HuH-7.5 (cell line): ENCODE results near the gene SLC66A1.

Source experiments
- DNase-seq: peaks from one replicate; pipeline ENCODE4 v3.0.0; 2011; ENCODE audit warnings: low spot score

Gene SLC66A1

DNA sequence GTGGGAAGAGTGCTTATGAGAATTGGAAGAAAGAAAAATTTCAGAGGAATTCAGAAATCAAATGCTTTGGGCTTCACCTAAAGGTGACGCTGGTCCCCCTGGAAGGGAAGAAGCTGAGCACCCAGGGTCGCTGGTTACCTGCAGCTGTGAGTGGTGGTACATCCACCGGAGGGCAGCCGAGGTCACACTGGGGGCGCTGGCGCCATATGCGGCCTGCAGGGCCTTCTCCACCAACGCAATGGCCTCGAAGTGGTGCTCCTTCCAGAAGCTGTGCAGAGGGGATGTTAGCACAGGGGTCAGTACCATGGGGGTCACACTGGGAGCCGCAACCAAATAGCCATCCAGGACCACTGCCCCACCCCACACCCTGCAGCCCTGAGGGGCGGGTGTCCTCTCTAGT, 6.2 kb upstream of the SLC66A1 start:
- DNase-seq, result no peak

DNA sequence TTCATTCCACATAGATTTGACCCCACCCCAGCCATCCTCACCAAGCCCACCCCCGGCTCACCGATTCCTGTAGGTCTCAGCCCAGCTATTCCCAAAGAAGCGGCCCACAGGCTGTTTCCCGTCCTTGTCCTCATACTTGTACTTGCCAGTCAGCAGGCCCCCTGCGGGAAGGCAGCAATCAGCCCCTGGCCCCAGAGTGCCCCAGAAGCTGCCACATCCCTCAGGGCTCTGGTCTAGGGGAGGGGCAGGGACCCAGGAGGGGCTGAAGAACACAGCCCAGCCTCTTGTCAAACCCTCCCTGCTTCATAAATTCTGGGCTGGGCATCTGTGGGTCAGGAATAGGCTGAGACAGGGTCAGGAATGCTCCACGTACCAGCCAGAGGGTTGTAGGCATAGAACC, 5.2 kb upstream of the SLC66A1 start:
- no peak for DNase-seq

DNA sequence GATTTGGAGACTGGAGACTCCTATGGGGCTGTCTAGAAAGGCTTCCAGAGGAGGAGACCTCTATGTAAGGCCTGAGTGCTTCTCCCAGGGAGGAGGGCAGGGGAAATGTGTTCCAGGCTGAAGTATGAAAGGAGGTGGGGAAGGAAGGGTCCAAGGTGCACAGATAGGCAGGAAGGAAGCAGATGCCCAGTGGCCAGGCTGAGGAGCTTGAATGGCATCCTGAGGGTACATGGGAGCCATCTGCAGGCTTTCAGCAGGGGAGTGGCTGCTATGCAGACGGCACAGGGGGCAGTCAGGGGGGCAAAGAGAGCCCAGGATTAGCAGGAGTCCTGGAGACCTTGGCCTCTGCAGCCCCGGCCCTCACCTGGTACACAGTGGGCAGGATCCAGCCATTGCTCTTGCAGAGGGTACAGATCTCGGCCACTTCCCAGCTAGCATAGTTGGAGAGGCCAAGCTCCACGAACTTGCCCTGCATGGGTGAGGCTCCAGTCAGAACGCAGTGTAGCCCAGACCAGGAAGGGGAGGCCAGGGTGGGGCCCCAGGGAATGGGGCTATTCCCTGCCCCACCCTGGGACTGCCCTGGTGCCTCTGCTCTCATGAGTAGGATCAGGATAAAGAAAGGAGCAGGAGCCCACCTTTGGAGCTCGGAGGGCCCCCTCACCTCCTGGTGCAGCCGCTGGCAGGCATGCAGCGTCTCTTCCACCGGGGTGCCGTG, 4.2 kb upstream of the SLC66A1 start:
- no peak for DNase-seq

DNA sequence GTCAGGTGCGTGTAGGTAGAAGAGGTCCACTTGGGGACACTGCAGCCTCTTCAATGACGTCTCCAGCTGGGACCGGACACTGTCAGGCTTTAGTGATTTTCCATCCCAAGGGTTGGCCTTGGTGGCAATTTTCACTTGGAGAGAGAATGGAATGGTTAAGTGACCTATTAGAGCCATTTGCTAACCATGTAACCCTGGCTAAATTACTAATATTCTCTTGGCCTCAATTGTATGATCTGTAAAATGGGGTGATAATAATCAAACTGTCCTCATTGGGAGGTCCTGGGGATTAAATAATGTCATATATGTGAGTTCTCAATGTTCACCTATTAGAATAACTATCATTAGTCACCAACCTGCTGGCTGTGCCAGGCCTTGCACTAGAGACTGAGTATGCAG, 3.6 kb upstream of the SLC66A1 start:
- no peak for DNase-seq

DNA sequence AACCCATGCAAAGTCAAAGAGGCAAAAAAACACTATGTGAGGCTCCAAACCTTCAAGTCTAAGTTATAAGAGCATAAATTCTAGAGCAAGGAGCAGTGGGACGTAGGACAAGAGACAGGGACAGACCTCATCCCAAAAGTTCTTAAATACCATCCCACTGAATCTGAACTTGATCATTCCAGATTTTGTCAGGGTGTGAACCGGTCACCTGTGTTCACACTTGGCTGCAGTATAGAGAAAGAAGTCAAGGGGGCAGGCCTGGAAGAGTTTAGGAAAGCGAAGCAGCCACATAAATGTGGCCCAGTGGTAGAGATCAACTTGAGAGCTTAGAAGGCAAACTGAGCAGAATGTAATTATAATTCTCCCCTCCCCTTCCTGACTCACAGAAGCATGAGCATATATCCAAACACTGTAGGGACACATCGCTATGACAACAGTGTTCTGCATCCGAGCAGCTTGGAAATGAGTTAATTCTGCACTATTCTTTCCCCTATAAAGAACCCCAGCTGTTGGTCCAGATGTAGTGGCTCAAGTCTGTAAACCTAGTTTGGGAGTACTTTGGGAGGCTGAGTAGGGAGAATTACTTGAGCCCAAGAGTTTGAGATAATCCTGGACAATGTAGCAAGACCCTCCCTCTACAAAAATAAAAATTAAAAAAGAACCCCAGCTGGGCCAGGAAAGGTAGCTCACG, 2.9 kb upstream of the SLC66A1 start:
- DNase-seq, result no peak

DNA sequence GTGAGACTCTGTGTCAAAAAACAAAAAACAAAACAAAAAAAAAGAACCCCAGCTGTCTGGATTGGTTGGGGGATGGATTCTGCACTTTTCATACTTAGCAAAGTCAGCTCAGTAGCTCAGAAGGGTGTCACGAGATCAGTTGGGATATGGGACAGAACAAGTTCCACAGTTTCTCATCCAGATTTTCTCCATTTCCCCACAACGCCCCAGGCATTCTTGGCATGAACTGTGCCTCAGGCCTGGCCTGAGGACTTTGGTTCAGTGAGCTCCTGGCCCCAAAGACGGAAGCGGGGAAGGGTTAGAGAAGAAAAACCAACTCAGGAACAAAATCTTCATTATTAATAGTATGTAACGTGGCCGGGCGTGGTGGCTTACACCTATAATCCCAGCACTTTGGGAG, 2.1 kb upstream of the SLC66A1 start:
- no peak for DNase-seq

DNA sequence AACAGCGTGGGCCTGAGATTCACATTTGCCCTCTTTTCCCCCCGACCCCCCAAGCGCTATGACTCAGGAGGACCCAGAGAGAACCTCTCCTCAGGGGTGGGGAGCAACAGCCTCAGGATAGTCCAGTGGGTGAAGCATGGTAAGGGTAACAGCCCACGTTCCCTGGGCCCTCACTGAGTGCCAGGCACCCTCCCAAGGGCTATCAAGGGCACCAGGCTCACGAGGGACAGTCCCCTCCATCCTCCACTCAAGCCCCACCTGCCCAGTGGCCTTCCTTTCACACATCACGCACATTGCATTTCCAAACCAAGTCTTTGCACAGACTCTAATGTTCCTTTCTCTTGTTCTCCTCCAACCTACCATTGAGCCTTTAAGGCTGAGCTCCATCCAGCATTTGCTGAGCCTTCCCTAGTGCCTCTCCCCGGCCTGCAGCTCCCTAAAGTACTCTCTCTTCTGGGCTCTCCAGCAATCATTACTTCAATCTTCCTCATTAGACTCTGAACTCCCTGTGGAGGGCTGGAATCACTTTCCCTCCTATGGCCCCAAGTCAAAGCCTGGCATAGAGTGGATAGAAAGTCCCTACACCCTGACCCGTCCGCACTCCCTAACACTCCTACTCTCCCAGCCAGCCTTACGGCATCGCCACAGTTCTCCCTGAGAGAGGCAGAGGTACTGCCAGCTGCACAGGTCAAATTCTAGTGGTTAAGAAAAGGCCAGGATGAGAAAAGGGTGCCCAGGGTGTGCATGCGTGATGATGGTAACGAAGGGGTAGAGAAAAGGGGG, 1.2 kb upstream of the SLC66A1 start:
- DNase-seq, result peak; percentile 45

DNA sequence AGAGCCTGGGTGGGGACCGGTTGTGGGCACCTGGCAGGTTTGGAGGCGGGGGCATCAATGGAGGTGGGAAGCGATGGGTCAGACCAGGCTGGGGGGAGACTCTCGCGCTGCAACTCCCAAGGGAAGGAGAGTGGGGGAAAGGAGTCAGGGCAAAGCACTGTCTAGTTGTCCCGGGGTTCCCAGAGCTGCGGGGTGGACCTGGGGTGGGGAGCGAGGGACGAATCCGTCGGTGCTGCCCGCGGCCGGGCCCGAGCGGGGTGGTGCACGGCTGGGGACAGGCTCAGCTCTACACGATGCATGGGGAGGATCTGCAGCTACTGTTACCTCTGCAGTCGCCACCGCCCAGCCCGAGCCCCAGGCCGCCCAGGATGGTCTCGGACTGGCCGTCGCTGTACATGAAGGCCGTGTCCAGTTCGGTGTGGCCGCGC, 609 bp upstream of the SLC66A1 start:
- peak; percentile 46 for DNase-seq

DNA sequence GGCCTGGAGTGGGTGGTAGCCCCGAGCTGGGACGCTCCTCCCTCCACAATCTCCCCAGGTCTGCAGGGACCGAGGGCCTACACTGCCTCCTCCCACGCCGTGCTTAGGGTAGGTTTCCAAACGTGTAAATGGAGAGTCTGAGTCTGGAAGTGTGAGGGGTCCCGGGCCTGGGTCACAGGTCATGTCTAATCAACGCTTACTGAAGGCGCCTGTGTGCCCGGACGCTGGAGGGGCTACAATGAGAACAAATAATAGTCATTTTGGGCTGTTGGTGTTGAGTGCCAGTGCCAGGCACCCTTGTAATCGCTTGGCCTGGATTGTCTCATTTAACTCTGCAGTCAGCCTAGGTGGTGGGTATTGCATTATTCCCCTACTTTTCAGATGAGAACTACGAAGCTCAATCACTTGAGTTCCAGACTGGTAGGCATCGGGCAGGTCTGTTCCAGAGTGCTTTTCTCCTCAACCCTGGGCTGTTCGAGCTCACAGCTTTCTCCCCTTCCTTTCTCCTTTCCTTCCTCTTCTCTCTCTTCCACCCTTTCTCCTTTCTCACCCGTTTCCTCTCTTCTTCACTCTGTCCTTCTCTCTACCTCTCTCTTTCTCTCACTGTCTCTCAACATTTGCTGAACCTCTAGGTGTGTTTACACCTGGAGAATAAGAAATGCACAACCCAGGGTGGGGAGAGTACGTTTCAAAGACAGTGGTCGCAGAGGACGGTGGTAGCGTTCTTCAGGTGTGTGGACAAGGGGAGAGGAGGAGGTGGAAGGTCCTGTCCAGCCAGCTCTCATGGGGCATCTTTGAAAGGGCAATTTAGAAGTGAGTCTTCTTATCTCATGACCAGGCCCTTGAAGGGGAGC, 883 bp downstream of the SLC66A1 start:
- DNase-seq, result no peak

DNA sequence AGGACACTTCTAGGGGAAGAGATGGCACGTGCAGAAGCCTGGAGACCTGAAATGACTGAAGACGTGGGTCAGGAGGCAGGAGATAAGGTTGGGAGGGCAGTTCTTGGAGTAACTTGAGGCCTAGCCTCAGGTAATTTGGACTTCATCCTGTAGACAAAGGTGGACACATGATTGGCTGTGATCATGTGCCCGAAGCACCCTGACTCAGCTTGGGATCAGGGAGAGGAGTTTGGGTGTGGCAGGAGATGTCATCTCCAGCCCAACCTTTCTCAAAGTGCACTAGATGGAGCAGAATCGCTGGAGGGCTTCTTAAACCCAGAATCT, 1.5 kb downstream of the SLC66A1 start:
- DNase-seq, result no peak

DNA sequence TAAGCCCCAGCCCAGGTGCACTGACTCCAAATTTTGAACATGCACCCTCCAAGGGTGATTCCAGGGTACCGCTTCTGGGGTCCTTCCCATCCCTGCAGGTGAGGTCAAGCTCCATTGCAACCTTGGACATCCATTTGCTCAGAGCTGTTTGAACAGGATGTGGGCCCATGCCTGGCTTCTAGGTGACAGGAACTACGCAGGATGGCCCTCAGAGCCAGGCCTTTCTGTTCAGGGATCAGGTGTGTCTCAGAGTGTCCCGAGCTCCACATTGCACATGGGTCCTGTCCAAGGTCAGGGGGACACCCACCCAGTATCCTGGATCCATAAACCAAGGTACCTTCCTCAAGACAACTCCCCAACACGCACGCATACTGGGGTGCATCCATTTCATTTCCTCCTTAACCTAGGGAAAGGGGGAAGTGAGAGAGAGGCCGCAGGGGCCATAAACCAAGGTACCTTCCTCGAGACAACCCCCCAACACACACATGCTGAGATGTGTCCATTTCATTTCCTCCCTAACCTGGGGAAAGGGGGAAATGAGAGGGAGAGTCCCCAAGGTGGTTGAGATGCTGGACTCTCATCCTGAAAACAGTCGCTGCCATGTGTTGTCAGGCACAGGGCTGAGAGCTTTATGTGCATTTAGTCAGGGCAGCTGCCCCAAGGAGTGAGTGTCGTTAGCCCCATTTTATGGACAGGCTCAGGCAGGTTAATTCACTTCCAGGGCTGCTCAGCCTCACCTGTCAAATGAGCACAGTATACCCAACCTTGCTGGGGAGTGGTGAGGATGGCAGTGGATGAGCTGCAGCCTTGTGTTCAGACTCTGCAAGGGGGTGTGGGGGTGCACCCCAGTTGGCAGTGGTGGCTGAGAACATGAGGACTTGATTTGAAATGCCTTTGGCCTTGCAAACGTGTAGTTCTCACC, 2.1 kb downstream of the SLC66A1 start:
- no peak for DNase-seq

DNA sequence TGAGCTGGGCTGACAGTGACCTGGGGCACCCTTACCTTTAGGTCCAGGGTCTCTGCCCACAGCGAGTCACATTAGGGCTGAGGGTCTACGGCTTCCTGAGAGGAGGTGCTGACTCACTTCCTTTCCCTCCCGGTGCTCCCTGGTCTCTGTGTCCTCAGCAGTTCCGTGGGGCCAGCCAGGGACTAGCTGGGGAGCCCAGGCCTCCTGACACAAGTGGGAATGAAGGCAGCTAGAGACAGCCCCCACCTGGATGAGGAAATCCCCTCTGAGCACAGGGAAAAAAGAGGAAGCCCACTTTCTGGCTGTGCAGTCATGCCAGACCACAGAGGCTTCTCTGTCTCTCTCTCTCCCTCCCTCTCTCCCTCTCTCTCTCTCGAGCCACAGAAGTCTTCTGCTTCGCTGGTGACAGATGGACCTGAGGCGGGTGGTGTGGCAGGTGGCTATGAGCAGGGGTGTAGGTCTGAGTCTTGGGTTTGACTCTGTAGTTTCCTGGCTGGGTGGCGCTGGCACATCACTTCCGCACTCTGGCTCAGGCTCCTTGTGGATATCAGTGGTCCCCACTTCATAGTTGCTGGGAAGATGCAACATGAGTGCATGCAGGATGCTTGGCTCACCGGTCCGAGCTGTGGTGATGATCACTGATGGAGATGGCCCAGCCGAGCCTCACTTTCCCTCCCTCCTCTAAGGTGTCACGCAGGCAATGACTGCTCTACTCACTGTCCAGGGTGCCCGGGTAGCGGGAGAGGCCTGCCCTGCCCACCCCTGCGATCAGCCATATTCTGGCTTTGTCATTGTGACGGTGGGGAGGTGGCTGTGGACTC, 3.5 kb downstream of the SLC66A1 start:
- DNase-seq, result no peak

DNA sequence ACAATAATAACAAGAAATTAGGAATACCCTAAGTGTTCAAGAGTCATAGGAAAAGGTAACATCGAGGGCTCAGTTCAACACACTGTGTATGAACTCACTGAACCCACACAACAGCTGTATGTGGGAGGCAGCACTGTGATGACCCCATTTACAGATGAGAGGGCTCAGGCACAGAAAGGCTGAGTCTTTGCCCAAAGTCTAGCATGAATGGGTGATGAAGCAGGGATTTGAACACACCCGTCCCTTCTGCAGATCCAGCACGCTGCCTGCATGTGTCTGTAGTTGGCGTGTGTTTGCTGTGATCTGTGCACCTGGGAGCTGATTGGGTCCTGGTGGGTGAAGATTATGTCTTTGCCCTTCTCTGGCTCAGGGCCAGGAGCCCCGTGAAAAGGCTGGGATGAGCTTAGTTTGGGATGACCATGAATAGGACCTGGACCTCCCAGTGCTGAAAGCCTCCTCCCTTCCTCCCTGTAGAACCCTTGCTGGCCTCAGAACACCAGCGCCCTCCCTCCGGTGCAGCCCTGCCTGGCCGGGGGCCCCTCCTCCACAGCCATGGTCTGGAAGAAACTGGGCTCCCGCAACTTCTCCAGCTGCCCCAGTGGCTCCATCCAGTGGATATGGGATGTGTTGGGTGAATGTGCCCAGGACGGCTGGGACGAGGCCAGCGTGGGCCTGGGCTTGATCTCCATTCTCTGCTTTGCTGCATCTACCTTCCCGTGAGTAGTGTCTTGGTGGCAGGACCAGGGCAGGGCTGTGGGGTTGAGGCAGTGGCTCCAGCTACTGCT, 5.2 kb downstream of the SLC66A1 start:
- no peak for DNase-seq

DNA sequence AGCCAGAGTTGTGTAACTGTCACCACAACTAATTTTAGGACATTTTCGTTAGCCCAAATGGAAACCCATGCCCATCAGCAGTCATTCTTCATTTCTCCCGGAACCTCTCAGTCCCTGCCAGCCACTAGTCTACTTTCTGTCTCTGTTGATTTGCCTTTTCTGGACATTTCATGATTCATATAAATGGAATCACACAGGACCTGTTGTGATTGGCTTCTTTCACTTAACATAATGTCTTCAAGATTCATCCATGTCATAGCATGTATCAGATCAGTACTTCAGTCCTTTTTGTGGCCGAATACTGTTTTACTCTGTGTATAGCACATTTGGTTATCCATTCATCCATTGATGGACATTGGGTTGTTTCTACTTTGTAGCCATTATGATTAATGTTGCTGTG, 7.1 kb downstream of the SLC66A1 start:
- no peak for DNase-seq

DNA sequence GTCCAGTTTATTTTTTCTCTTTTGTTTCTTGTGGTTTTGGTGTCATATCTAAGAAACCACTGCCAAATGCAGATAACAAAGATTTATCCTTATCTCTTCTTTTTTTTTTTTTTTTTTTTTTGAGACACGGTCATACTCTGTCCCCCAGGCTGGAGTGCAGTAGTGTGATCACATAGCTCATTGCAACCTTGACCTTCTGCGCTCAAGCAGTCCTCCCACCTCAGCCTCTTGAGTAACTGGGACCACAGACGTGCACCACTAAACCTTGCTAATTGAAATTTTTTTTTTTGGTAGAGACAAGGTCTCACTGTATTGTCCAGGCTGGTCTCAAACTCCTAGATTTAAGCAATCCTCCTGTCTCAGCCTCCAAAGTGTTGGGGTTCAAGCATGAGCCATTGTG, 8.9 kb downstream of the SLC66A1 start:
- DNase-seq, result no peak

DNA sequence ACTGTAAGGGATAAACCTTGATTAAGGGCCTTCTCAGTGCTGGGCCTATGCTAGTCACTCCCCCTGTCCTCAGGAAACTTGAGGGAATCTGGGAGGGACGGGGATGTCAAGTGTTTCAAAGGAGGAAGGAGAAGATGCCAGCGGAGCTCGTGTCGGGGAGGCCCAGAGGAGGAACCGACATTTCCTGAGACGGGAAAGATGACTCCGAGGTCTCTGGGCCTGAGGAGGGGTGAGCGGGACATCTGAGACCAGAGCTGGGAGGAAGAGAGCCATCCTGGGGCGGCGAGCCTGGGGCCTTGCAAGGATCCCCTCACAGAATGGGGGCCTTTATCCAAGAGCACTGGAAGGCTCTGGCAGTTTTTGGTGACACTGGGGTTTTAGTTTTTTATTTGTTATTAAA, 10.4 kb downstream of the SLC66A1 start:
- DNase-seq, result no peak

DNA sequence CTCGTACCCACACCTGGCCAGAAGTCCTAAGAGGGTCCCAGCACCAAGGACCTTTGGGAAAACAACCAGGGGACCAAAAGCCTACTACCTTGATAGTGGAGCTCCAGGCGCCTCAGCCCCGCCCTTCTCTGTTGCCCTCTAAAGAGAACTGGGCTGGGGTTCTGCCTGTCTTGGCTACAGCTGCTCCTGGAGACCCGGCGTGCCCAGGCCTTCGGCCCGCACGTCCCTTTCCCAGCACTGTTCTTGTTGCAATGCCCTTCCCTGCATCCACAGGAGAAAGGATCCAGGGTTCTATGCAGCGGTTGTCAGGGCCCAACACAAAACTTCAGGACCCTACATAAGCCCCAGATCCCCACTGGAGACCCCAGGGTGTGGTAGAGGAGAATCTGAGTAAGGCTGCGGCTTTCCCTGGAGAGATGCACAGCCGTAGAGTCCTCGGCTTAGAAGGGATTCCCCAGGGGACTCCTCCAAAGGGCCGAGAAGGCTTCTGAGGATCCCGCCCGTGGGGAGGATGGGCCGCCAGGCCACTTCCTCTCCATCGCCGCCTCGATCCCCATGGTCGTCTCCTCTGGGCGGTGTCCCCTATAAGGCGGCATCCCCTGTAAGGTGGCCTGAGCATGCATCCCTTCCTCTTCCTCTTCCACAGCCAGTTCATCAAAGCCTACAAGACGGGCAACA, 12.0 kb downstream of the SLC66A1 start:
- no peak for DNase-seq

DNA sequence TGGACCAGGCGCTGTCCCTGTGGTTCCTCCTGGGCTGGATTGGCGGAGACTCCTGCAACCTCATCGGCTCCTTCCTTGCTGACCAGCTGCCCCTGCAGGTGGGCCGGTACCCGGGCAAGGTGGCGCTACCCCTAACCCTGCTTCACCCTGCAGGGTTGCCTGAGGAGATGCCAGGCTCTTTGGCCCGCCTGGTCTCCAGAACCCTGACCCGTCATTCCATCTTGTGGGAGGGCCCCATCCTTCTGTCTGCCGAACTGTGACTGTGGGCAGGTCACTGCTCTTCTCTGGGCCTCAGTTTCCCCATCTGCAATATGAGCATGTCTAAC, 12.5 kb downstream of the SLC66A1 start:
- DNase-seq, result no peak

DNA sequence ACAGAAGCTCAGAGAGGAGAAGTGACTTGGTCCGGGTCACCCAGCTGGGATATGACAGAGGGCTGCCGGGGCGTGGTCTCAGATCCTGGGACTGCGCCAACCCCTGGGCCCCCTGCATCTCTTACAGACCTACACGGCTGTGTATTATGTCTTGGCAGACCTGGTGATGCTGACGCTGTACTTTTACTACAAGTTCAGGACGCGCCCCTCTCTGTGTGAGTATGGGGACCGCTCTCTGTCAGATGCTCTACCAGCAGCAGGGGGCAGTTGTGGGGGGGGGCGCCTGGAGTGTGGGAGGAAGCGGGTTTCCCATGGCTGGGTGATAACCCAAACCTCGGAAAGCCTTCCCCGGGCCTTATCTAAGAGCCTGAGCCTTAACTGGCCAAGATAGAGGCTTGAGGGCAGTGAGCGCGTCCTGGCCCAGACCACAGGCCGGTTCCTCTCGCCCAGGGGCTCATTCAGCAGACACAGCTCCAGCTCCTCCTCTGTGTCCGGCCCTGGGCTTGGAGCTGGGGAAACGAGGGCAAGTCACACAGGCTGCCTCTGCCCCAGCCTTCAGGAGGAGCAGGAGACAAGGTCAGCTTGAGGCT, 13.3 kb downstream of the SLC66A1 start:
- no peak for DNase-seq
